Astrocyte (in vitro differentiated cells and primary cell): Measurements from ENCODE around the gene CHRNB4. TPM values are rescaled to one million over a fixed set of nuclear protein-coding genes. Genes with fewer than 3 reads are reported as not detected.

Experiments used
- DNase-seq: peaks from one replicate; pipeline ENCODE4 v3.0.0-alpha.2; 2010; ENCODE audit warnings: low read depth
- FAIRE-seq: peaks from 2 replicates; lab custom pipeline; 2011; peaks lifted over from hg19 to GRCh38; lab: Jason Lieb, UNC
- H2AFZ ChIP-seq: 2 replicates; pipeline ENCODE4 v1.6.0; 2012; ENCODE audit warnings: low read depth, low read length, inconsistent platforms
- H3K27ac ChIP-seq: 2 replicates; pipeline ENCODE4 v1.5.1; 2011; ENCODE audit warnings: low read depth, low read length, inconsistent platforms
- H3K27me3 ChIP-seq: 2 replicates; pipeline ENCODE4 v1.6.0; 2011; ENCODE audit warnings: low read length, inconsistent platforms; ENCODE audit not compliant: insufficient read depth
- H3K36me3 ChIP-seq: 2 replicates; pipeline ENCODE4 v1.5.1; 2011; ENCODE audit warnings: low read length, inconsistent platforms; ENCODE audit not compliant: insufficient read depth
- H3K4me1 ChIP-seq: 2 replicates; pipeline ENCODE4 v1.5.1; 2011; ENCODE audit warnings: low read length, inconsistent platforms; ENCODE audit not compliant: insufficient read depth
- H3K4me2 ChIP-seq: 2 replicates; pipeline ENCODE4 v1.6.0; 2012; ENCODE audit warnings: low read length, inconsistent platforms
- H3K4me3 ChIP-seq: 2 replicates; pipeline ENCODE4 v1.5.1; 2011; ENCODE audit warnings: low read depth, mild to moderate bottlenecking, low read length, inconsistent platforms; ENCODE audit not compliant: insufficient read depth
- H3K79me2 ChIP-seq: 2 replicates; pipeline ENCODE4 v1.6.0; 2012; ENCODE audit warnings: mild to moderate bottlenecking, low read length, inconsistent platforms; ENCODE audit not compliant: insufficient read depth
- H3K9ac ChIP-seq: 2 replicates; pipeline ENCODE4 v1.6.0; 2012; ENCODE audit warnings: mild to moderate bottlenecking, low read length, inconsistent platforms
- H3K9me3 ChIP-seq: 2 replicates; pipeline ENCODE4 v1.5.1; 2012; ENCODE audit warnings: low read depth, mild to moderate bottlenecking, low read length, inconsistent platforms; ENCODE audit not compliant: insufficient read depth
- H4K20me1 ChIP-seq: 2 replicates; pipeline ENCODE4 v1.6.0; 2012; ENCODE audit warnings: low read length, inconsistent platforms; ENCODE audit not compliant: insufficient read depth
- H3K27ac Mint-ChIP-seq: one replicate; pipeline ENCODE4 v1.8.0; 2021; ENCODE audit warnings: mild to moderate bottlenecking, mixed read lengths; ENCODE audit not compliant: unreplicated experiment
- H3K27me3 Mint-ChIP-seq: one replicate; pipeline ENCODE4 v1.8.0; 2021; ENCODE audit warnings: low read depth, mixed read lengths; ENCODE audit not compliant: unreplicated experiment
- H3K36me3 Mint-ChIP-seq: one replicate; pipeline ENCODE4 v1.8.0; 2021; ENCODE audit warnings: low read depth, mixed read lengths; ENCODE audit not compliant: unreplicated experiment
- H3K4me1 Mint-ChIP-seq: one replicate; pipeline ENCODE4 v1.8.0; 2021; ENCODE audit warnings: low read depth, mixed read lengths; ENCODE audit not compliant: unreplicated experiment
- H3K4me3 Mint-ChIP-seq: one replicate; pipeline ENCODE4 v1.8.0; 2021; ENCODE audit warnings: mild to moderate bottlenecking, moderate library complexity, mixed read lengths; ENCODE audit not compliant: unreplicated experiment
- H3K9me3 Mint-ChIP-seq: one replicate; pipeline ENCODE4 v1.8.0; 2021; ENCODE audit warnings: mild to moderate bottlenecking, mixed read lengths; ENCODE audit not compliant: unreplicated experiment
- EZH2 ChIP-seq: IDR thresholded peaks from 2 replicates; pipeline ENCODE4 v1.6.1; 2012; ENCODE audit warnings: mild to moderate bottlenecking, low read length, inconsistent platforms; ENCODE audit not compliant: insufficient read depth
- total RNA-seq: library from RNA; stranded (reverse); gene quantifications from 2 replicates; pipeline ENCODE4 v1.2.1, GENCODE V29; 2021
- TF ChIP-seq, protein P1 (sequence below): IDR thresholded peaks from 2 replicates; pipeline ENCODE4 v1.5.1; 2011; ENCODE audit warnings: low read depth, mild to moderate bottlenecking, inconsistent platforms, low read length, moderate library complexity; ENCODE audit not compliant: insufficient read depth

The CHRNB4 gene
- total RNA-seq, 1 donor from 2014 or later = not detected

DNA sequence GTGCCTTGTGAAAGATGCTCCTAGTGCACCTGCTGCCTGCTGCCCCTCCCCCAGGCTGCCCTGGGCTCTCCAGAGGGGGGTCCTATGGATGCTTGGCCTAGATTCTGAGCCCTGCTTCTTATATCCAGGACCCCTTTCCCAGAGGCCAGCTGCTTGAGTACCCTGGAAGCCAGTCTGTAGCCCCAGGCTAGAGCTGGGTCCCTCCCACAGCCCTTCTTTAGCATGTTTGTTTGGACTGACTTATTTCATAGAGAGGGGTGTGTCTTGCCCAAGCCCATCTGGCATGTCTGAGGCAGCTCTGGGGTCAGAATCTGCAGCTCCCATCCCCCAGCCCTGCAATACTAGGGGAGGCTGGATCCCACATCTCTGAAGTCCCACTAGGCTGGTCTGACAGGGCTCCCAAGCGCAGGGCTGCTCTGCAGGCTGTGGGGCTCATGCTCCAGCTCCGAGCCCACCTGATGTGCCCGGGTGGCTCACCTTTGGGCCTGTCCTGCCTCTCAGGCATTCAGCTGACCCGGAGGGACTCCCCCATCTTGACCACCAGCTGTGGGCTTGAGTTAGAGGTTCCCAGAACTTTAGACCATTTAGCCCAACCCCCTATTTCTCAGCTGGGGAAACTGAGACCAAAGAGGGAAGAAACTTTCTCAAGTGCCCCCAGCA is 3.1 kb downstream of the CHRNB4 start:
- no peak for TF ChIP-seq EZH2
- TF ChIP-seq, protein P1, sequence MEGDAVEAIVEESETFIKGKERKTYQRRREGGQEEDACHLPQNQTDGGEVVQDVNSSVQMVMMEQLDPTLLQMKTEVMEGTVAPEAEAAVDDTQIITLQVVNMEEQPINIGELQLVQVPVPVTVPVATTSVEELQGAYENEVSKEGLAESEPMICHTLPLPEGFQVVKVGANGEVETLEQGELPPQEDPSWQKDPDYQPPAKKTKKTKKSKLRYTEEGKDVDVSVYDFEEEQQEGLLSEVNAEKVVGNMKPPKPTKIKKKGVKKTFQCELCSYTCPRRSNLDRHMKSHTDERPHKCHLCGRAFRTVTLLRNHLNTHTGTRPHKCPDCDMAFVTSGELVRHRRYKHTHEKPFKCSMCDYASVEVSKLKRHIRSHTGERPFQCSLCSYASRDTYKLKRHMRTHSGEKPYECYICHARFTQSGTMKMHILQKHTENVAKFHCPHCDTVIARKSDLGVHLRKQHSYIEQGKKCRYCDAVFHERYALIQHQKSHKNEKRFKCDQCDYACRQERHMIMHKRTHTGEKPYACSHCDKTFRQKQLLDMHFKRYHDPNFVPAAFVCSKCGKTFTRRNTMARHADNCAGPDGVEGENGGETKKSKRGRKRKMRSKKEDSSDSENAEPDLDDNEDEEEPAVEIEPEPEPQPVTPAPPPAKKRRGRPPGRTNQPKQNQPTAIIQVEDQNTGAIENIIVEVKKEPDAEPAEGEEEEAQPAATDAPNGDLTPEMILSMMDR = no peak
- Histone ChIP-seq H3K4me2 (no peak overlapping the region), H4K20me1 (no peaks in the 10 kb centered on the region), H3K9ac (no peak overlapping the region), H3K79me2 (no peaks in the 10 kb centered on the region), H3K27me3 (peaks cover 3% of the 10 kb centered on the region), H3K27ac (no peak overlapping the region), H2AFZ (no peak overlapping the region), H3K4me1 (peaks cover 7% of the 10 kb centered on the region), H3K9me3 (peaks cover 6% of the 10 kb centered on the region), H3K36me3 (no peaks in the 10 kb centered on the region), H3K4me3 (no peak overlapping the region)
- peaks cover 53% of the 10 kb centered on the region for H3K27me3 Mint-ChIP-seq
- H3K4me1 Mint-ChIP-seq = no peaks in the 10 kb centered on the region
- no peak for FAIRE-seq
- no peak overlapping the region for H3K27ac Mint-ChIP-seq
- no peaks in the 10 kb centered on the region for H3K36me3 Mint-ChIP-seq
- peaks cover 5% of the 10 kb centered on the region for H3K9me3 Mint-ChIP-seq
- H3K4me3 Mint-ChIP-seq = no peak overlapping the region
- no peak for DNase-seq

DNA sequence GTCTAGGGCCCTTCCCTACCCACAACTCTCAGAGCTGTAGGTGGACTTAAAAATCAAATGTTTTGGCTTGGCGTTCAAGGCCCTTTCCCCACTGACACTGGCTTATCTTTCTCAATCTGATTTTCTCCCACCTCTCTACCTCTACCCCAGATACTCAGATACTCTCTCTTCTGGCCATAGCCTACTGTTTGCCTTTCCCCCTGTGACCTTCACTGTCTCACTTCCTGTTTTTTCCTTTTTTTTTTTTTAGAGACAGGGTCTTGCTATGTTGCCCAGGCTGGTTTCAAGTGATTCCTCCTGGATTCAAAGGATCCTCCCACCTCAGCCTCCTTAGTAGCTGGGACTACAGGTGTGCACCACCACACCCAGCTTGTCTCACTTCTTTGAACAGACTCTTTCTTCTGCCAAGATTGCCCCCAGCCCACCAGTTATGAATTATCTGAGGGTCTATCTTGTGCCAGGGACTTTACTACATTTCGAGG is 4.6 kb downstream of the CHRNB4 start:
- H4K20me1 ChIP-seq = no peaks in the 10 kb centered on the region
- H3K4me2 ChIP-seq = no peak overlapping the region
- H3K79me2 ChIP-seq = no peaks in the 10 kb centered on the region
- Mint-ChIP-seq H3K36me3 (no peaks in the 10 kb centered on the region), H3K27me3 (peaks cover 51% of the 10 kb centered on the region), H3K9me3 (peaks cover 10% of the 10 kb centered on the region), H3K4me3 (no peak overlapping the region), H3K4me1 (no peaks in the 10 kb centered on the region), H3K27ac (no peak overlapping the region)
- no peaks in the 10 kb centered on the region for H3K36me3 ChIP-seq
- H2AFZ ChIP-seq = no peak overlapping the region
- peaks cover 7% of the 10 kb centered on the region for H3K4me1 ChIP-seq
- H3K27me3 ChIP-seq = peaks cover 3% of the 10 kb centered on the region
- no peak overlapping the region for H3K27ac ChIP-seq
- DNase-seq (no peak), FAIRE-seq (no peak)
- H3K9ac ChIP-seq = no peak overlapping the region
- no peak overlapping the region for H3K4me3 ChIP-seq
- H3K9me3 ChIP-seq = peaks cover 6% of the 10 kb centered on the region
- no peak for TF ChIP-seq EZH2
- TF ChIP-seq, protein P1 = no peak

DNA sequence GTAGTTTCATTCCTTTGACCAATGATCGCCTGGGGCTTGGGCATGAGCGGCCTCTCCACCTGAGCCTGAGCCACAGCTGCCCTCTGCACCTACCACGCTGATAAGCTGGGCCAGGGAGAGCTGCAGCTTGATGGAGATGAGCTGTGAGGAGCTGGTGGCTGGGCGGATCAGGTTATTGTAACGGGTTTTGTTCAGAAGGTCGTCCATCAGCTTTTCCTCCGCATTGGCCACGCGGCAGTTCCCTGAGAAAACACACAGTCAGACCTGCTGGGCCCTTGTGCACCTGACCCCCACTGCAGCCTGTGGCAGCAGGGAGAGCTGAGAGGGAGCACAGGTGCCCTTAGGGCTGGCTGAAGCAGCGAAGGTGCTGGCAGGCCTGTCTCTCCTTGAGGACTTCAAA is 5.7 kb downstream of the CHRNB4 start:
- H3K9me3 ChIP-seq = peaks cover 6% of the 10 kb centered on the region
- peaks cover 50% of the 10 kb centered on the region for H3K27me3 Mint-ChIP-seq
- H3K4me2 ChIP-seq = no peak overlapping the region
- H4K20me1 ChIP-seq = no peaks in the 10 kb centered on the region
- FAIRE-seq (no peak), DNase-seq (no peak)
- no peaks in the 10 kb centered on the region for H3K36me3 Mint-ChIP-seq
- no peaks in the 10 kb centered on the region for H3K36me3 ChIP-seq
- H3K4me3 Mint-ChIP-seq = no peak overlapping the region
- H3K9me3 Mint-ChIP-seq = peaks cover 10% of the 10 kb centered on the region
- no peaks in the 10 kb centered on the region for H3K4me1 ChIP-seq
- no peak overlapping the region for H3K4me3 ChIP-seq
- no peak overlapping the region for H3K27ac ChIP-seq
- no peaks in the 10 kb centered on the region for H3K79me2 ChIP-seq
- H2AFZ ChIP-seq = no peak overlapping the region
- TF ChIP-seq, protein P1 = no peak
- TF ChIP-seq EZH2 = no peak
- no peak overlapping the region for H3K9ac ChIP-seq
- no peaks in the 10 kb centered on the region for H3K4me1 Mint-ChIP-seq
- peaks cover 1% of the 10 kb centered on the region for H3K27me3 ChIP-seq
- no peak overlapping the region for H3K27ac Mint-ChIP-seq
